Hepatocyte (in vitro differentiated cells): ENCODE measurements around the gene DAAM2.

Source experiments
- CTCF ChIP-seq: fragments of 200-600 bp; sonication (generic); IDR thresholded peaks from 2 replicates; pipeline ENCODE4 v1.5.1; 2016; ENCODE audit warnings: antibody characterized with exemption, mild to moderate bottlenecking; ENCODE audit not compliant: poor library complexity
- EZH2 ChIP-seq: fragments of 200-600 bp; sonication (generic); IDR thresholded peaks from 2 replicates; pipeline ENCODE4 v1.6.1; 2016; ENCODE audit warnings: antibody characterized with exemption, mild to moderate bottlenecking, borderline replicate concordance

GRCh38 chr6:39792540-39793450 is 619 bp downstream of the DAAM2 start:
- TF ChIP-seq EZH2 (no peak), CTCF (no peak)
